Neural cell (in vitro differentiated cells): ENCODE measurements around the gene IMMP2L. TPM values are rescaled to one million over a fixed set of nuclear protein-coding genes. Genes with fewer than 3 reads are reported as not detected.

ENCODE experiments used
- H2AFZ ChIP-seq: fragments of 200-600, 300-800 bp; sonication (generic), shearing (Covaris generic); 2 replicates; pipeline ENCODE4 v1.6.0; 2014; ENCODE audit warnings: low read depth, mild to moderate bottlenecking, antibody characterized with exemption, low read length, moderate library complexity
- H3F3A ChIP-seq: fragments of 200-600 bp; shearing (Covaris generic); 2 replicates; pipeline ENCODE4 v1.6.1; 2016; ENCODE audit warnings: mild to moderate bottlenecking, moderate library complexity, mixed read lengths, antibody characterized with exemption, low read length; ENCODE audit not compliant: insufficient read depth, poor library complexity, severe bottlenecking
- H3K27ac ChIP-seq: fragments of 200-600, 300-800 bp; sonication (generic), shearing (Covaris generic); 2 replicates; pipeline ENCODE4 v1.5.1; 2014; ENCODE audit warnings: mild to moderate bottlenecking, low read length, moderate library complexity
- H3K27me3 ChIP-seq: fragments of 300-800, 200-600 bp; sonication (generic), shearing (Covaris generic); 2 replicates; pipeline ENCODE4 v1.6.0; 2014; ENCODE audit warnings: mild to moderate bottlenecking, low read depth, low read length, moderate library complexity; ENCODE audit not compliant: insufficient read depth
- H3K36me3 ChIP-seq: fragments of 300-800, 200-600 bp; sonication (generic), shearing (Covaris generic); 2 replicates; pipeline ENCODE4 v1.5.1; 2014; ENCODE audit warnings: mild to moderate bottlenecking, antibody characterized with exemption, low read length, moderate library complexity; ENCODE audit not compliant: insufficient read depth
- H3K4me2 ChIP-seq: fragments of 300-800, 200-600 bp; sonication (generic), shearing (Covaris generic); 2 replicates; pipeline ENCODE4 v1.6.0; 2014; ENCODE audit warnings: mild to moderate bottlenecking, low read length
- H3K4me3 ChIP-seq: fragments of 300-800, 200-600 bp; sonication (generic), shearing (Covaris generic); 2 replicates; pipeline ENCODE4 v1.5.1; 2014; ENCODE audit warnings: mild to moderate bottlenecking, low read length, moderate library complexity
- H3K79me2 ChIP-seq: fragments of 200-600 bp; shearing (Covaris generic); replicated peaks from 2 replicates; pipeline ENCODE4 v1.6.0; 2014; ENCODE audit warnings: mild to moderate bottlenecking, low read length, moderate library complexity; ENCODE audit not compliant: insufficient read depth
- H3K9ac ChIP-seq: fragments of 300-800, 200-600 bp; sonication (generic), shearing (Covaris generic); 2 replicates; pipeline ENCODE4 v1.6.1; 2016; ENCODE audit warnings: mild to moderate bottlenecking, low read length, mixed read lengths
- H3K9me2 ChIP-seq: fragments of 200-600 bp; shearing (Covaris generic); 2 replicates; pipeline ENCODE4 v1.6.1; 2016; ENCODE audit warnings: mild to moderate bottlenecking, low read length, mixed read lengths; ENCODE audit not compliant: insufficient read depth
- H3K9me3 ChIP-seq: fragments of 200-600, 300-800 bp; sonication (generic), shearing (Covaris generic); 2 replicates; pipeline ENCODE4 v1.6.1; 2016; ENCODE audit warnings: mild to moderate bottlenecking, mixed run types, low read length, moderate library complexity, mixed read lengths
- H4K20me1 ChIP-seq: fragments of 200-600 bp; shearing (Covaris generic); 2 replicates; pipeline ENCODE4 v1.6.1; 2016; ENCODE audit warnings: mild to moderate bottlenecking, mixed run types; ENCODE audit not compliant: insufficient read depth
- EP300 ChIP-seq: fragments of 450-650 bp; conservative IDR thresholded peaks from 2 replicates; pipeline ENCODE4 v1.6.1; 2014; ENCODE audit warnings: antibody characterized with exemption, mild to moderate bottlenecking, moderate library complexity; ENCODE audit not compliant: poor library complexity, severe bottlenecking
- EZH2 ChIP-seq: fragments of 200-600, 300-800 bp; shearing (Covaris generic), sonication (generic); IDR thresholded peaks from 2 replicates; pipeline ENCODE4 v1.6.1; 2014; ENCODE audit warnings: antibody characterized with exemption, low read length, borderline replicate concordance, mild to moderate bottlenecking; ENCODE audit not compliant: insufficient read depth, poor library complexity, severe bottlenecking
- MXI1 ChIP-seq: fragments of 450-650 bp; conservative IDR thresholded peaks from 2 replicates; pipeline ENCODE4 v1.6.1; 2014; ENCODE audit warnings: antibody characterized with exemption, mild to moderate bottlenecking; ENCODE audit not compliant: poor library complexity, severe bottlenecking
- POLR2AphosphoS5 ChIP-seq: IDR thresholded peaks from 2 replicates; pipeline ENCODE4 v1.6.1; 2012
- RAD21 ChIP-seq: fragments of 450-650 bp; conservative IDR thresholded peaks from 2 replicates; pipeline ENCODE4 v1.6.1; 2014; ENCODE audit warnings: antibody characterized with exemption, mild to moderate bottlenecking, moderate library complexity
- SMC3 ChIP-seq: fragments of 450-650 bp; conservative IDR thresholded peaks from 2 replicates; pipeline ENCODE4 v1.6.1; 2014; ENCODE audit warnings: antibody characterized with exemption, mild to moderate bottlenecking, moderate library complexity; ENCODE audit not compliant: poor library complexity
- TAF1 ChIP-seq: IDR thresholded peaks from 2 replicates; pipeline ENCODE4 v1.6.1; 2012; ENCODE audit warnings: low read depth
- polyA plus RNA-seq: library from polyadenylated mRNA; depleted of rRNA; stranded (reverse); fragments of >200 nt; gene quantifications from 2 replicates; pipeline ENCODE4 v1.2.3, GENCODE V29; 2014
- TF ChIP-seq, protein P1 (sequence below): IDR thresholded peaks from 2 replicates; pipeline ENCODE4 v1.6.1; 2012; ENCODE audit warnings: borderline replicate concordance
- TF ChIP-seq, protein P2 (sequence below): fragments of 450-650 bp; IDR thresholded peaks from 2 replicates; pipeline ENCODE4 v1.5.1; 2014; ENCODE audit warnings: antibody characterized with exemption, mild to moderate bottlenecking, moderate library complexity; ENCODE audit not compliant: poor library complexity, severe bottlenecking

IMMP2L gene
- polyA plus RNA-seq, 1 donor from 2014 or later = 9.7 TPM

DNA sequence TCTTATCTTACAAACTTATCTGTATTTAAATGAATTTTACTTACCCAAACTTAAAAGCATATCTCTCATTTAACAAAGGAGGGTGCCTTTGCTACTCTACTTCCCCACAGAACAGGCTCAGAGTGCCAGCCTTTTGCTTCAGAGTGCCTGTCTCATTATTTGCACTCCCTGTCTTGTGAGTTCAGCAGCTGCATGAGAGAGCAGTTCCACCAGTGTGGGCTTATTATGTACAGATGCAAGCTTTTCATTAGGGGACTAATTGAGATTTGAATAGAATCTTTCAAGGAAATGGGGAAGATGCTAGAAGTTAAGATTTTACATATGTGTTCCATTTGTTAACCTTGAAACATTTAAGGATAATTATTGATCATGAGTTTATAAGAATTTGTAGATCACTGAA, 781.6 kb downstream of the IMMP2L start:
- Histone ChIP-seq H3K9me3 (no peaks in the 10 kb centered on the region), H3K27ac (no peak overlapping the region), H3K9me2 (no peaks in the 10 kb centered on the region), H3K27me3 (no peaks in the 10 kb centered on the region), H3K4me3 (no peak overlapping the region), H3K9ac (no peak overlapping the region), H3K4me2 (no peak overlapping the region), H3K36me3 (no peaks in the 10 kb centered on the region), H3K79me2 (no peaks in the 10 kb centered on the region), H4K20me1 (no peaks in the 10 kb centered on the region), H2AFZ (no peak overlapping the region), H3F3A (no peaks in the 10 kb centered on the region)
- TF ChIP-seq RAD21 (no peak), SMC3 (no peak), TAF1 (no peak), POLR2AphosphoS5 (no peak), MXI1 (no peak), EP300 (no peak), EZH2 (no peak)
- TF ChIP-seq, protein P1, sequence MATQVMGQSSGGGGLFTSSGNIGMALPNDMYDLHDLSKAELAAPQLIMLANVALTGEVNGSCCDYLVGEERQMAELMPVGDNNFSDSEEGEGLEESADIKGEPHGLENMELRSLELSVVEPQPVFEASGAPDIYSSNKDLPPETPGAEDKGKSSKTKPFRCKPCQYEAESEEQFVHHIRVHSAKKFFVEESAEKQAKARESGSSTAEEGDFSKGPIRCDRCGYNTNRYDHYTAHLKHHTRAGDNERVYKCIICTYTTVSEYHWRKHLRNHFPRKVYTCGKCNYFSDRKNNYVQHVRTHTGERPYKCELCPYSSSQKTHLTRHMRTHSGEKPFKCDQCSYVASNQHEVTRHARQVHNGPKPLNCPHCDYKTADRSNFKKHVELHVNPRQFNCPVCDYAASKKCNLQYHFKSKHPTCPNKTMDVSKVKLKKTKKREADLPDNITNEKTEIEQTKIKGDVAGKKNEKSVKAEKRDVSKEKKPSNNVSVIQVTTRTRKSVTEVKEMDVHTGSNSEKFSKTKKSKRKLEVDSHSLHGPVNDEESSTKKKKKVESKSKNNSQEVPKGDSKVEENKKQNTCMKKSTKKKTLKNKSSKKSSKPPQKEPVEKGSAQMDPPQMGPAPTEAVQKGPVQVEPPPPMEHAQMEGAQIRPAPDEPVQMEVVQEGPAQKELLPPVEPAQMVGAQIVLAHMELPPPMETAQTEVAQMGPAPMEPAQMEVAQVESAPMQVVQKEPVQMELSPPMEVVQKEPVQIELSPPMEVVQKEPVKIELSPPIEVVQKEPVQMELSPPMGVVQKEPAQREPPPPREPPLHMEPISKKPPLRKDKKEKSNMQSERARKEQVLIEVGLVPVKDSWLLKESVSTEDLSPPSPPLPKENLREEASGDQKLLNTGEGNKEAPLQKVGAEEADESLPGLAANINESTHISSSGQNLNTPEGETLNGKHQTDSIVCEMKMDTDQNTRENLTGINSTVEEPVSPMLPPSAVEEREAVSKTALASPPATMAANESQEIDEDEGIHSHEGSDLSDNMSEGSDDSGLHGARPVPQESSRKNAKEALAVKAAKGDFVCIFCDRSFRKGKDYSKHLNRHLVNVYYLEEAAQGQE = no peak
- TF ChIP-seq, protein P2, sequence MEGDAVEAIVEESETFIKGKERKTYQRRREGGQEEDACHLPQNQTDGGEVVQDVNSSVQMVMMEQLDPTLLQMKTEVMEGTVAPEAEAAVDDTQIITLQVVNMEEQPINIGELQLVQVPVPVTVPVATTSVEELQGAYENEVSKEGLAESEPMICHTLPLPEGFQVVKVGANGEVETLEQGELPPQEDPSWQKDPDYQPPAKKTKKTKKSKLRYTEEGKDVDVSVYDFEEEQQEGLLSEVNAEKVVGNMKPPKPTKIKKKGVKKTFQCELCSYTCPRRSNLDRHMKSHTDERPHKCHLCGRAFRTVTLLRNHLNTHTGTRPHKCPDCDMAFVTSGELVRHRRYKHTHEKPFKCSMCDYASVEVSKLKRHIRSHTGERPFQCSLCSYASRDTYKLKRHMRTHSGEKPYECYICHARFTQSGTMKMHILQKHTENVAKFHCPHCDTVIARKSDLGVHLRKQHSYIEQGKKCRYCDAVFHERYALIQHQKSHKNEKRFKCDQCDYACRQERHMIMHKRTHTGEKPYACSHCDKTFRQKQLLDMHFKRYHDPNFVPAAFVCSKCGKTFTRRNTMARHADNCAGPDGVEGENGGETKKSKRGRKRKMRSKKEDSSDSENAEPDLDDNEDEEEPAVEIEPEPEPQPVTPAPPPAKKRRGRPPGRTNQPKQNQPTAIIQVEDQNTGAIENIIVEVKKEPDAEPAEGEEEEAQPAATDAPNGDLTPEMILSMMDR = no peak

DNA sequence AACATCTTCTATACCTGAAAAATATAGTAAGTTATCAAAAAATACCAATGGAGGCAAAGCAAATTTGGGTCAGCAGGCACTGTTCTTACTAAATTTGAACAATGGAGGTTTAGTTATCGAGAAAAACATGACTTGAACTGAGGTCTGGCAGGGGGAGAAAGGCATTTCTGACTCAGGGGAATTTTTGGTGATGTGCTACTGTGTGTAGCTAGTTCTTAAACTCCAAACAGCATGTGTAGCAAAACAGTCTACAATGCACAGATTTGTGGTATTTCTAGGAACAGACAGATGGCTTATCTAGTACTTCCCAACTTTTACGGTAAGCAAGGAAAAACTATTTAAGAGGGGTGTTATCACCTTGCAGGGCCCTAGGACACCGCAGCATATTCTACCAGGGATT, 783.0 kb downstream of the IMMP2L start:
- Histone ChIP-seq H2AFZ (no peak overlapping the region), H3K79me2 (no peaks in the 10 kb centered on the region), H3F3A (no peaks in the 10 kb centered on the region), H3K4me2 (no peak overlapping the region), H3K9me3 (no peaks in the 10 kb centered on the region), H3K9me2 (no peaks in the 10 kb centered on the region), H4K20me1 (no peaks in the 10 kb centered on the region), H3K9ac (no peak overlapping the region), H3K27ac (no peak overlapping the region), H3K36me3 (no peaks in the 10 kb centered on the region), H3K4me3 (no peak overlapping the region), H3K27me3 (no peaks in the 10 kb centered on the region)
- TF ChIP-seq TAF1 = no peak
- no peak for TF ChIP-seq SMC3
- no peak for TF ChIP-seq POLR2AphosphoS5
- no peak for TF ChIP-seq RAD21
- TF ChIP-seq, protein P1 = no peak
- TF ChIP-seq, protein P2 = no peak
- TF ChIP-seq EP300 = no peak
- no peak for TF ChIP-seq EZH2
- no peak for TF ChIP-seq MXI1
